NCI-H2171 treated with DMSO at 0.1 percent for 48 hours (cell line): Measurements from ENCODE around the gene PRSS8.
"Not testable (repeated sequence)": the region's sequence is repeated elsewhere in the genome, so short reads cannot be mapped to it uniquely, and the experiment has no call there.

Experiments used
- DNase-seq: peaks from one replicate; lab custom pipeline; 2025; lab: John Stamatoyannopoulos, UW

The PRSS8 gene

DNA sequence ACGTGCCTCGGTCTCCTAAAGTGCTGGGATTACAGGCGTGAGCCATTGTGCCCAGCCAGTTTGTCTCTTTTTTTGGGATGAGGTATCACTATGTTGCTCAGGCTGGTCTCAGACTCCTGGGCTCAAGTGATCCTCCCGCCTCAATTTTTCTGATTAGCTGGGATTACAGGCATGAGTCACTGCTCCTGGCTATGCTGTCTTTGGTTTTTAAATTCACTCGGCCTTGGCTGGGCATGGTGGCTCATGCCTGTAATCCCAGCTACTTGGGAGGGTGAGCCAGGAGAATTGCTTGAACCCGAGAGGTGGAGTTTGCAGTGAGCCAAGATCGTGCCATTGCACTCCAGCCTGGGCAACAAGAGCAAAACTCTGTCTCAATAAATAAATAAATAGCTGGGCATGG, 8.9 kb upstream of the PRSS8 start:
- DNase-seq = not testable (repeated sequence)

- no peak for DNase-seq
These were observed 8.2 kb upstream of the PRSS8 start for GRCh38 chr16:31143694-31144148.

GRCh38 chr16:31143011-31143693, 7.6 kb upstream of the PRSS8 start:
- DNase-seq = no peak

DNA sequence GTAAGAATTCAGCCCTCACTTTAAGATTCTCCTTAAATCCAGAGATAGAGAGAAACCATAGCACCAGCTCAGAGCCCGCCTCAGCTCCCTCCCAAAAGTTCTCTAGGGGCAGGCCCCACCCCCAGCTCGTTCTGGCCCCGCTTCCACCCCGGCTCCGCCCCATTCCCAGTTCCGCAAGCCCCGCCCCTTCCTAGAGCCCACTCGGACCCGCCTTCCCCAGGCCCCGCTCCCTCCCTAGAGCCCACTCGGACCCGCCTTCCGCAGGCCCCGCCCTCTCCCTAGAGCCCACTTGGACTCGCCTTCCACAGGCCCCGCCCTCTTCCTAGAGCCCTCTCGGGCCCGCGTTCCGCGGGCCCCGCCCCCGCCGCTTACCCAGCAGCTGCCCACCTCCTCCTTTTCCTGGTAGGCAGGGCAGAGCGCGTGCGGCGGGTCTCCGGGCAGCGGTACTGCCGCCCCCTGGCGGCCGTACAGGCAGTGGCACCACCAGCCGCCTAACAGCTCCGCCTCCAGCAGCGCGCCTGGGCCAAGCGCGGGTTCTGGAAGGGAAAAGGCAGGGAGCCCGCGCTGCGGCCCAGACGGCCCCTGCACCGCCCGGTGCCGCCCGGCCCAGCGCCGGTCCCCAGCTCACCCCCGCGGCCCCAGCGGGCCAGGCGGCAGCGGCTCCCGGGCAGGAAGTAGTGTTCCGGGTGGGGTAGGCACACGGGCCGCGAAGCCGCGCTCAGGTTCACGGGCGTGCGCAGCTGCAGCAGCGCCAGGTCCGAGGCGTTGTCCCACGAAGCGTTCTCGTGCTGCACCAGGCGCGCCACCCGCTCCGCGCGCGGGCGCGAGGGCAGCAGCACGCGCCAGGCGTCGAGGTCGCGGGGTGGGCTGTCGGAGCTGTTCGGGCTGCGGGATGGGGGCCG, 6.8 kb upstream of the PRSS8 start:
- peak; percentile 98 for DNase-seq

- DNase-seq = no peak
These were observed 6.1 kb upstream of the PRSS8 start for GRCh38 chr16:31141489-31142108.

GRCh38 chr16:31141071-31141469, 5.5 kb upstream of the PRSS8 start:
- DNase-seq = not testable (repeated sequence)

- DNase-seq = no peak
These were observed 3.4 kb upstream of the PRSS8 start for GRCh38 chr16:31138621-31139578.

DNA sequence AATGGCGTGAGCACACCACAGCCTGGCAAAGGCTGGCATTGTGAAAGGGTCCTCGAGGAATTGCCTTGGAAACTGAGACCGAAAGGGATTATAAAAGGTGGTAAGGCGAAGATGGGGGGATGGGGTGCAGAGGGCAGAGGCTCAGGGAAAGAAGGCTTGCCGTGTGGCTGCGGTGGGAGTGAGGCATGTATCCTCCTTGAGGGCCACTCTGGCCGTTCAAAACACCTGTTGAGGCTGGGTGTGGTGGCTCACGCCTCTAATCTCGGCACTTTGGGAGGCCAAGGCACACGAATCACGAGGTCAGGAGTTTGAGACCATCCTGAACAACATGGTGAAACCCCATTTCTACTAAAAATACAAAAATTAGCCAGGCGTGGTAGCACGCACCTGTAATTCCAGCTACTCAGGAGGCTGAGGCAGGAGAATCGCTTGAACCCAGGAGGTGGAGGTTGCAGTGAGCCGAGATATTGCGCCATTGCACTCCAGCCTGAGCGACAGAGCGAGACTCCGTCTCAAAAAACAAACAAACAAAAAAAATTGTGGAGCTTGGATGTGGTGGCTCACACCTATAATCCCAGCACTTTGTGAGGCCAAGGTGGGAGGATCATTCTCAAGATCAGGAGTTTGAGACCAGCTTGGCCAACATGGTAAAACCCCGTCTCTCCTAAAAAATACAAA, 1.4 kb upstream of the PRSS8 start:
- not testable (repeated sequence) for DNase-seq

DNA sequence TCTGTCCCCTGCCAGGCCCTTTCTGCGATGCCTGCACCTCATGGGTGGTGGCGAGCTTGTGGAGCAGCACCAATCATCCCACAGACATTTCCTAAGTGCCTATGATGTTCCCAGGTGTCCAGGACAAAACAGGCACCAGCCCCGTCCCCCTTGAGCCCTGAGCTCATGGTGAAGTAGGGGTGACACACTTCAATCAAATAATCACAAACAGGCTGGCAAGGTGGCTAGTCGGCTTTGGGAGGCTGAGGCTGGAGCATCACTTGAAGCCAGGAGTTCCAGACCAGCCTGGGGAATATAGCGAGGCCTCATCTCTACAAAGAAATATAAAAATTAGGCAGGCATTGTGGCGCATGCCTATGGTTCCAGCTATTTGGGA, 748 bp upstream of the PRSS8 start:
- DNase-seq = no peak

GRCh38 chr16:31134625-31135534, 647 bp downstream of the PRSS8 start:
- peak; percentile 97 for DNase-seq

DNA sequence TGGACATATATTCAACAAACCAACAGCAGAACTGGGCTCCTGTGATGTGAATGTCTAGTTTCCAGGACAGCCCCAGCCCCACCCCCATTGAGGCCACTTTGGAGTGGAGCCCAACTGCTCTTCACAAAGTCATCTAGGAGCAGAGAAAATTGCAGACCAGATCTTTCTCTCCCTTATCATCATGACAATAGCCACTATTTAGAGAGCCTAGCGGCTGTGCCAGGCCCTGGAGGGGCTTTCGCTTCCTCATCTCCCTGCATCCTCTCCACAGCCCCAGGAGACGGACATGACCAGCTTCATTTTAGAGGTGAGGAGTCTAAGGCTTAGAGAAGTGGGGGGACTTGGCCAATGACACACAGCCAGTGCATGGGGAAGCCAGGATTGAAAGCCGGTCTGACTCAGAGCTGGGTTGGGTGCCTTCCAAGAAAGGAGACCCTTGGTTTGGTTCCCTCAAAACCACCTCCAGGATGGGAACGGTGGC, 1.4 kb downstream of the PRSS8 start:
- no peak for DNase-seq

DNA sequence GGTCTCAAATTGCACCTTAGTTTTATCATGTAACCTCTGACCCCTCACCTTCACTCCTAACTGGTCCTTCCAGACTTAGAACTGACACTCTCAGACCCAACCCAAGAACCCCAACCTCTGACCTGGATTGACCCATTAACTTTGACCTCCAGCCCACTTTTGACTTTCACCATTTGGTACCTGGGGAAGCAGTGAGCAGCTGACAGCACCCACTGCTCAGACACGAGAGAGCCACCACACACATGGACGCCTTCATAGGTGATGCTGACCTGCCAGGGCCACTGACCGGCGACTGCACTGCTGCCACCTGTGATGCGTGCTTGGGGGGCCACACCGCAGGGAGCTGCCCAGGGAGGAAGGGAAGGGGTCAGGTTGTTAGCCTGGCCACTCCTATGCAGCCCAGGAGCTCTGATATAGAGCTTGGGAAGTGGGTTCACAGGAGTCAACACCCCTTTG, 2.5 kb downstream of the PRSS8 start:
- no peak for DNase-seq

GRCh38 chr16:31132303-31132979, 3.1 kb downstream of the PRSS8 start:
- no peak for DNase-seq

DNA sequence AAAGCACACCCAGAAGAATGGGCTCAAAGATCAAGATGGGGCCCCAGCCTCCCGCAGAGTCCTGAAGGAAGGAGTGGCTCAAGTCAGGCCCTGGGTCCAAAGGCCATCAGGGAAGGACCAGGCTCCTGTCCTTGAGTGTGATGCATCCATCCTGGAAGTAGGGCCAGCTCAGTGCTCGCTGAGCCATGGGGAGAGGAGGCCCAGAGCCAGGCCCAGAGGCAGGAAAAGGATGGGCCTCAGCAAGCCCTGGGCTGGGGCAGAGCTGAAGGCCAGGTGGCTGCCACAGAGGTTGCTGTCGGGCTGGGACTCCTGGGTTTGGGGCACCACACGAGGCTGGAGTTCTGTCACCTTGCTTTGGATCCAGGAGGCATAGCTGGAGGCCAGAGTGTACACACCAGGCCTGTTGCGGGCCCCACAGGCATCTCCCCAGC, 3.7 kb downstream of the PRSS8 start:
- no peak for DNase-seq

GRCh38 chr16:31131416-31131815, 4.1 kb downstream of the PRSS8 start:
- DNase-seq = no peak

GRCh38 chr16:31130899-31131298, 4.6 kb downstream of the PRSS8 start:
- no peak for DNase-seq

GRCh38 chr16:31130336-31130891, 5.1 kb downstream of the PRSS8 start:
- no peak for DNase-seq

DNA sequence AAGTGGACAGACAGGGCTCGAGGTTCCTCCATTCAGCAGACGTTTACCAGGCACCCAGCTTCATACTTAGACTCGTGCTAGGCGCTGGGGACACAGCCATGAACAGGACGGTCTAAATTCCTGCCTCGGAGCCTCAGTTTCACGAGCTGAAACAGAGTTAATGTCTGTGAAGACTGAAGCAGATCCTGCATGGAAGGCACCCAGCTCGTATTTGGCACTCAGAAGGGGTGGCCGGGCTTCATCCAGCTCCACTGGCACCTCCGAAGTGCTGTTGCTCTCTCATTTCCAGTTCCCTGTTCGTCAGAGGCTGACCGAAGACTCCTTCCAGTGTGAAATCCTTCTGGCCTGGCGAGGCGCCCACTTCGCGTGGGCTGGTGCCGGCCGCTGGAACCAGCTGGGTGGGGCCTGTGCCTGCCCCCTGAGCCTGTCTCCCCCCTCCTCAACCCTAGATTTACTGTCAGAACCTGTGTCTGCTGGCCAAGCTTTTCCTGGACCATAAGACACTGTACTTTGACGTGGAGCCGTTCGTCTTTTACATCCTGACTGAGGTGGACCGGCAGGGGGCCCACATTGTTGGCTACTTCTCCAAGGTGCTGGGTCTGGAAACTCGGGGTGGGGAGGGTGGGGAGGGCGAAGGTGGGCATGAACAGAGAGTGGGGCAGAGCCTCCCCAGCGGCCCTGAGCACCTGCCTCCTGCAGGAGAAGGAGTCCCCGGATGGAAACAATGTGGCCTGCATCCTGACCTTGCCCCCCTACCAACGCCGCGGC, 5.8 kb downstream of the PRSS8 start:
- DNase-seq = no peak
